HUES48 (cell line): ENCODE data around the gene FNDC7.
"Not testable (repeated sequence)": the region's sequence is repeated elsewhere in the genome, so short reads cannot be mapped to it uniquely, and the experiment has no call there.

ENCODE experiments used
- H3K27ac ChIP-seq: one replicate; pipeline ENCODE4 v1.7.0; 2013; ENCODE audit warnings: low read depth, low read length, inconsistent platforms
- H3K27me3 ChIP-seq: 2 replicates; pipeline ENCODE4 v1.6.1; 2013; ENCODE audit warnings: mild to moderate bottlenecking, low read length; ENCODE audit not compliant: control insufficient read depth, insufficient read depth
- H3K36me3 ChIP-seq: 2 replicates; pipeline ENCODE4 v1.6.1; 2013; ENCODE audit warnings: low read length; ENCODE audit not compliant: control insufficient read depth, insufficient read depth
- H3K4me1 ChIP-seq: 2 replicates; pipeline ENCODE4 v1.6.1; 2013; ENCODE audit warnings: mild to moderate bottlenecking, low read length; ENCODE audit not compliant: control insufficient read depth, insufficient read depth
- H3K4me3 ChIP-seq: 2 replicates; pipeline ENCODE4 v1.5.1; 2013; ENCODE audit warnings: mild to moderate bottlenecking, low read depth, low read length
- H3K9ac ChIP-seq: 2 replicates; pipeline ENCODE4 v1.6.1; 2013; ENCODE audit warnings: mild to moderate bottlenecking, low read depth, low read length, moderate library complexity
- H3K9me3 ChIP-seq: 2 replicates; pipeline ENCODE4 v1.6.1; 2013; ENCODE audit warnings: low read length; ENCODE audit not compliant: control insufficient read depth, insufficient read depth

The FNDC7 gene

DNA sequence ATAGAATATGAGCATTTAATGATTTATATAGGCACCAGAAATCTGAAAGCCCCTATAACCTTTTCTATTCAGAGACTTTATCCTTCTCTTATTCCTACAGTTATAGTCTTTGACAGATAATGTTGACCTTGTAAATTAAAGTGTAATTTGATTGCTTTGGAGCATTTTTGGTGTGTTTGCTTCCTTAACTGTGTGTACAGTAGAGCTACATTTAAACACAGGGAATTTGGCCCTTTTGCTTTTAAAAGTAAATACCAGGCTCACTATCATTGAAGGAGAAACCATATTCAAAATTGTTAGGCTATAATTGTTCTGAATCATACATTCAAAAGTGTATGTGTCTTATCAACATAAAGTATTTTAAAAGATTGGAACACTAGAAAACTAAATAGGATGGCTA, 66.7 kb downstream of the FNDC7 start:
- H3K27me3 ChIP-seq = no peaks in the 10 kb centered on the region
- peaks cover 16% of the 10 kb centered on the region for H3K9me3 ChIP-seq
- H3K27ac ChIP-seq = no peak overlapping the region
- no peaks in the 10 kb centered on the region for H3K4me1 ChIP-seq
- H3K36me3 ChIP-seq = peaks cover 72% of the 10 kb centered on the region
- H3K4me3 ChIP-seq = no peak overlapping the region
- no peak overlapping the region for H3K9ac ChIP-seq

DNA sequence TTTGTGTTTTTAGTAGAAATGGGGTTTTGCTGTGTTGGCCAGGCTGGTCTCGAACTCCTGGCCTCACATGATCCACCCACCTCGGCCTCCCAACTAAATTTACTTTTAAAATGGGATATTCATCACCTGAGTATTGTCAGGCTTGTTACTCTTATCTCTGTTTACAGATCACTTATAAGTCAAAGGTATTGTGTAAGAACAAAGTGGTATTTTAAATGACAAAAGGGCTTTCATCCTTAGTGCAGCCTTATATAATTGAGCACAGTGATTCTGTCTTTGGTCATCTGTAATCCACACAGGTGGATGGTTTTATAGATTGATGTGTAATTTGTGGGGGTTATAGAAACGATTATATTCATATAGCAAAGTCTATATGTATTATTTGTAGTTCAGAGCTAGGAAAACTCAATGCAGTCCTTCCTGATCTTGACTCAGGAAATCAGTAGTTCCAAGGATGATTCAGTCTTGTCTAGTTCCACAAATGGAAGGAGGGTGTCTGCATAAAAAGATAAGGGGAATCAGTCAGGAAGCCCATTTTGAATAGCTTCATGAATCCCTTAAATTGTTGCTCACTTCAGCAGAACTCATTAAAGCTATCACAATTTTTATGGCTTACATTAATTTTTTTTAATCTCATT, 68.3 kb downstream of the FNDC7 start:
- H3K27ac ChIP-seq = no peak overlapping the region
- H3K4me1 ChIP-seq = no peaks in the 10 kb centered on the region
- H3K36me3 ChIP-seq = peaks cover 71% of the 10 kb centered on the region
- no peaks in the 10 kb centered on the region for H3K27me3 ChIP-seq
- no peak overlapping the region for H3K9ac ChIP-seq
- peaks cover 32% of the 10 kb centered on the region for H3K9me3 ChIP-seq
- H3K4me3 ChIP-seq = no peak overlapping the region

DNA sequence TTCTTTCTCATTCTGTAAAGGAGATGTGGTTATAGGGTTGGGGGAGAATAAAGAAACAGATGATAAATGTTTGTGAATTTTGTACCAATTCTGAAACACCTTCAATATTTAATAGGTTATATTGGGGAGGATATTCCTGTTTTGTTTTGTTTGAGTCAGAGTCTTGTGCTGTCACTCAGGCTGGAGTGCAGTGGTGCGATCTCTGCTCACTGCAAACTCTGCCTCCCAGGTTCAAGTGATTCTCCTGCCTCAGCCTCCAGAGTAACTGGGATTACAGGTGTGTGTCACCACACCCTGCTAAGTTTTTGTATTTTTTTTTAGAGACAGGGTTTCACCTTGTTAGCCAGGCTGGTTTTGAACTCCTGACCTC, 68.9 kb downstream of the FNDC7 start:
- not testable (repeated sequence) for H3K4me3 ChIP-seq, H3K4me1 ChIP-seq, H3K9ac ChIP-seq, H3K27ac ChIP-seq, H3K27me3 ChIP-seq
- Histone ChIP-seq H3K36me3 (peaks cover 71% of the 10 kb centered on the region), H3K9me3 (peaks cover 37% of the 10 kb centered on the region)

DNA sequence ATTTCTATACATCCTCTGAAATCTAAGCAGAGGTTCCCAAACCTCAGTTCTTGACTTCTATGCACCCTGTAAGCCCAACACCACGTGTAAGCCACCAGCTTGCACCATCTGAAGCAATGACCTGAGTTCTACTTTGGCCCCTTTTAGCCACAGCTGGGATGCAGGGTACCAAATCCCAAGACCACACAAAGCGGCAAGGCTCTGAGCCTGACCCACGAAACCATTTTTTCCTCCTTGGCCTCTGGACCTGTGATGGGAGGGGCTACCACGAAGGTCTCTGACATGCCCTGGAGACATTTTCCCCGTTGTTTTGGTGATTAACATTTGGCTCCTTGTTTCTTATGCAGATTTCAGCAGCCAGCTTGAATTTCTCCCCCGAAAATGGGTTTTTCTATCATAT, 72.6 kb downstream of the FNDC7 start:
- Histone ChIP-seq H3K9me3 (peaks cover 38% of the 10 kb centered on the region), H3K4me1 (no peaks in the 10 kb centered on the region), H3K9ac (no peak overlapping the region), H3K27ac (no peak overlapping the region), H3K36me3 (peaks cover 54% of the 10 kb centered on the region), H3K4me3 (no peak overlapping the region), H3K27me3 (no peaks in the 10 kb centered on the region)

DNA sequence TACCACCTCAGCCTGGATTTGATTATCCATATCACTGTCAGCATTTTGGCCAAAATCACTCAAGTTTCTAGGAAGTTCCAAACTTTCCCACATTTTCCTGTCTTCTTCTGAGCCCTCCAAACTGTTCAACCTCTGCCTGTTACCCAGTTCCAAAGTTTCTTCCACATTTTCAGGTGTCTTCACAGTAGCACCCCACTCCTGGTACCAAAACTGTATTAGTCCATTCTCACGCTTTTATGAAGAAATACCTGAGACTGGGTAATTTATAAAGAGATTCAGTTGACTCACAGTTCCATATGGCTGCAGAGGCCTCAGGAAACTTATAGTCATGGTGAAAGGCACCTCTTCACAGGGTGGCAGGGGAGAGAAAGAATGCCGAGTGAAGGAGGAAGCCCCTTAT, 73.2 kb downstream of the FNDC7 start:
- Histone ChIP-seq H3K4me3 (no peak overlapping the region), H3K36me3 (peaks cover 54% of the 10 kb centered on the region), H3K4me1 (no peaks in the 10 kb centered on the region), H3K9me3 (peaks cover 38% of the 10 kb centered on the region), H3K27ac (no peak overlapping the region), H3K27me3 (no peaks in the 10 kb centered on the region), H3K9ac (no peak overlapping the region)

DNA sequence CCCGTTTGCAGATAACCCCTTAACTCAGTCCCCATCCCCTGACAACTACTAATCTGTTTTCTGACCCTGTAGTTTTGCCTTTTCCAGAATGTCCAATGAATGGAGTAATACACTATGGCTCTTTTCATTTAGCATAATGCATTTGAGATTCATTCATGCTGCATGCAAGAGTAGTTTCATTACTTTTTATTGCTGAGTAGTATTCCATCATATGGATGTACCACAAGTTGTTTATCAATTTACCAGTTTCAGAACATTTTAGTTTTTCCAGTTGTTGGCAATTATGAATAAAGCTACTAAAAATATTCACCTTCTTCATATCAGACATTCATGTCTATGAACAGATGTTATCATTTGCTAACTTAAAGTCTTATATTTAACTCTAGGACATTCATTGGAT, 79.1 kb downstream of the FNDC7 start:
- Histone ChIP-seq H3K9ac (no peak overlapping the region), H3K9me3 (peaks cover 17% of the 10 kb centered on the region), H3K27ac (no peak overlapping the region), H3K27me3 (no peaks in the 10 kb centered on the region), H3K4me1 (no peaks in the 10 kb centered on the region), H3K4me3 (no peak overlapping the region), H3K36me3 (peaks cover 57% of the 10 kb centered on the region)
